Measurements from ENCODE around the gene NPR2. TPM values are rescaled to one million over a fixed set of nuclear protein-coding genes. Genes with fewer than 3 reads are reported as not detected.

NPR2 gene
- total RNA-seq, 4 donors from 2014 or later: 1.1 to 6.8 (median 4.9) TPM

DNA sequence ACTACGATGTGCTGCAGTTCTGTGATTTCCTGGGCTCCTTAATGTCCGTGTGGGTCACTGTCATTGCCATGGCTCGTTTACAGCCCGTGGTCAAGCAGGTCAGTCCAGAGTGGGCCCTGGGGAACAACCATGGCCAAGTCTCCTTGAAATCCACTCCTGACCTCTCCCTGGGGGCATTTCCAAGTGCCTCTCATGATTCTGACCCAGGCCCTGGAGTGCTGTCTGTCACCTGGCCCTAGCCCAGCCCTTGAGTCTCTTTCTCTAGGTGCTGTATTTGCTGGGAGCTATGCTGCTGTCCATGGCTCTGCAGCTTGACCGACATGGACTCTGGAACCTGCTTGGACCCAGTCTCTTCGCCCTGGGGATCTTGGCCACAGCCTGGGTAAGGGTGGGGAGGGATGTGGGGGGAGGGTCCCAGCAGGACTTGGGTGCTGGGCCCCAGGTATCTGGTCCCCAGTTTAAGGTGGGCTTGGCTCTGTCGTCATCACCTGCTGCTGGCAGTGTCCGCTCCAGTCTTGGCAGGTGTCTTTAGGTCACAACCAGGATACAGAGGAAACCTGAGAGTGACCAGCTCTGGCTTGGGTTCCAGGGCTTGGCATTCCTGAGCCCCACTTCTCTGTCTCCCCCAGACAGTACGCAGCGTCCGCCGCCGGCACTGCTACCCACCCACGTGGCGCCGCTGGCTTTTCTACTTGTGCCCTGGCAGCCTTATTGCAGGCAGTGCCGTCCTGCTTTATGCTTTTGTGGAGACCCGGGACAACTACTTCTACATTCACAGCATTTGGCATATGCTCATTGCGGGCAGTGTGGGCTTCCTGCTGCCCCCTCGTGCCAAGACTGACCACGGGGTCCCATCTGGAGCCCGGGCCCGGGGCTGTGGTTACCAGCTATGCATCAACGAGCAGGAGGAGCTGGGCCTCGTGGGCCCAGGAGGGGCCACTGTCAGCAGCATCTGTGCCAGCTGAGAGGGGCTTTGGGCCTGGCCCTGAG lies 61.8 kb downstream of the NPR2 start:
- Histone ChIP-seq H3K4me1 (no peaks in the 10 kb centered on the region), H3K36me3 (no peaks in the 10 kb centered on the region), H3K9me3 (no peaks in the 10 kb centered on the region), H3K4me3 (no peak overlapping the region), H3K27ac (no peak overlapping the region), H3K27me3 (no peaks in the 10 kb centered on the region)
- intact Hi-C loops (cut with DNase I; ENCODE audit: low total_unique reads) (no loop called here), in situ Hi-C loops (cut with MboI; ENCODE audit: low pct_ligation_motif_present in 1 of 4, low pct_unique_long_range_greater_than_20kb in 1 of 4, low sequenced_read_pairs in 3 of 4) (no loop called here)
- WGBS, 2 donors (ENCODE audit: low coverage in 1 of 2): 60 to 86% methylated on average over 1 to 22 of the region's 25 CpGs
- DNase-seq: no peak
- TF ChIP-seq, protein P1, sequence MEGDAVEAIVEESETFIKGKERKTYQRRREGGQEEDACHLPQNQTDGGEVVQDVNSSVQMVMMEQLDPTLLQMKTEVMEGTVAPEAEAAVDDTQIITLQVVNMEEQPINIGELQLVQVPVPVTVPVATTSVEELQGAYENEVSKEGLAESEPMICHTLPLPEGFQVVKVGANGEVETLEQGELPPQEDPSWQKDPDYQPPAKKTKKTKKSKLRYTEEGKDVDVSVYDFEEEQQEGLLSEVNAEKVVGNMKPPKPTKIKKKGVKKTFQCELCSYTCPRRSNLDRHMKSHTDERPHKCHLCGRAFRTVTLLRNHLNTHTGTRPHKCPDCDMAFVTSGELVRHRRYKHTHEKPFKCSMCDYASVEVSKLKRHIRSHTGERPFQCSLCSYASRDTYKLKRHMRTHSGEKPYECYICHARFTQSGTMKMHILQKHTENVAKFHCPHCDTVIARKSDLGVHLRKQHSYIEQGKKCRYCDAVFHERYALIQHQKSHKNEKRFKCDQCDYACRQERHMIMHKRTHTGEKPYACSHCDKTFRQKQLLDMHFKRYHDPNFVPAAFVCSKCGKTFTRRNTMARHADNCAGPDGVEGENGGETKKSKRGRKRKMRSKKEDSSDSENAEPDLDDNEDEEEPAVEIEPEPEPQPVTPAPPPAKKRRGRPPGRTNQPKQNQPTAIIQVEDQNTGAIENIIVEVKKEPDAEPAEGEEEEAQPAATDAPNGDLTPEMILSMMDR (IDR thresholded peaks at IDR 0.05): no peak
- TF ChIP-seq EP300 (IDR thresholded peaks at IDR 0.05; ENCODE audit: low read depth) (no peak), POLR2A (IDR thresholded peaks at IDR 0.05) (no peak), POLR2AphosphoS5 (IDR thresholded peaks at IDR 0.05) (no peak)

DNA sequence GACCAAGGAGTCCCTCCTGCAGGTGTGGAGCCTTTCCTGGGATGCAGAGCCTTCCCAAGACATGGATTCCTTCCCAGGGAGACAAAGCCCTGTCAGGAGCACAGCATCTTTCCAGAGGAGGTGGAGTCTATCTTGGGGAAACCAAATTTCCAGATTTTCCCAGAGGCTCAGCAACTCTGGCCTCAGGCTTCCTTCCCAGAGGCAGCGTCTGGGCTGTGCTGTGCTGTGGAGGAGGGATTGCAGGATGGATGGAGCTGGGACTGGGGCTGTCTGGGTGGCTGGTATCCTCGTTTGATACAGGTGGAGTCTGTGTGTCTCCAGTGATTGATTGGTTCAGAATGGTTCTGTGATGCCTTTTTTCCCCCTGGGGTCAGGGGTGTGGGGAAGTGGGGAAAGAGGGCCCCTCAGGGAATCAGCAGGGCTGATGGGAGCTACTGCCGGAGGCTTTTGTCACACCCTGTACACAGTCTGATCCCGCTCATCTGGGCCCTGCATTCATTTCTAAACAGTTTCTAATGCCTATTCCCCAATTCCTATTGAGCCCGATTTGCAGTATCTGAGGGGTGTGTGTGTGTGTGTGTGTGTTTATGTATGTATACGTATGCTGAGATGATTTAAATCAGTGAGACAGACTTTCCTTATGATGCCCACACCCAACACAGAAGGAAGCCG lies 62.8 kb downstream of the NPR2 start:
- intact Hi-C loops (cut with DNase I; ENCODE audit: low total_unique reads) (no loop called here), in situ Hi-C loops (cut with MboI; ENCODE audit: low pct_ligation_motif_present in 1 of 4, low pct_unique_long_range_greater_than_20kb in 1 of 4, low sequenced_read_pairs in 3 of 4) (no loop called here)
- WGBS, 2 donors (ENCODE audit: low coverage in 1 of 2): 75 to 83% methylated on average over 2 to 7 of the region's 7 CpGs
- Histone ChIP-seq H3K9me3 (no peaks in the 10 kb centered on the region), H3K4me3 (no peak overlapping the region), H3K27me3 (no peaks in the 10 kb centered on the region), H3K4me1 (no peaks in the 10 kb centered on the region), H3K27ac (no peak overlapping the region), H3K36me3 (no peaks in the 10 kb centered on the region)
- TF ChIP-seq, protein P1 (IDR thresholded peaks at IDR 0.05): no peak
- TF ChIP-seq EP300 (IDR thresholded peaks at IDR 0.05; ENCODE audit: low read depth) (no peak), POLR2A (IDR thresholded peaks at IDR 0.05) (no peak), POLR2AphosphoS5 (IDR thresholded peaks at IDR 0.05) (no peak)
- DNase-seq: no peak

DNA sequence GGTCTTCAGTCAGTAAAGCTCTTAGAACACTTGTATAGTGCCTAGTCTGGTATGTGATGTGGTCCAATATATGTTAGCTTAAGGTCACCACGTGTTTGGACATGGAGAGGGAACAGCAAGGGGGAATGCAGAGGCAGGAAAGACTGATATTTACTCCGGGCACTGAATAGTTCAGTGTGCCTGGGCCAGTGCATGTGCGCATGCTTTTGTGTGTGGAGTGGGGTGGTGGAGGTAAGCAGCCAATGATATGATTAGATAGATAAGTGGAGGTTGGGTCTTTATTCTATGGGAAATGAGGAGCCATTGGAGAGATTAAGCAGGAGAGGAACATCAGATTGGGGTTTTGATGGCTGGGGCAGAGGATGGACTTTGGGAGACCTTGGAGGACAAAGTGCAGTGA lies 64.8 kb downstream of the NPR2 start:
- intact Hi-C loops (cut with DNase I; ENCODE audit: low total_unique reads): no loop called here
- H3K36me3 ChIP-seq: no peaks in the 10 kb centered on the region
- peaks cover 6% of the 10 kb centered on the region for H3K27me3 ChIP-seq
- H3K9me3 ChIP-seq: no peaks in the 10 kb centered on the region
- no peak for DNase-seq
- no peaks in the 10 kb centered on the region for H3K4me1 ChIP-seq
- in situ Hi-C loops (cut with MboI; ENCODE audit: low pct_ligation_motif_present in 1 of 4, low pct_unique_long_range_greater_than_20kb in 1 of 4, low sequenced_read_pairs in 3 of 4): no loop called here
- H3K27ac ChIP-seq: no peak overlapping the region
- 75 to 84% methylated on average over 3 of the region's 3 CpGs for WGBS, 2 donors (ENCODE audit: low coverage in 1 of 2)
- no peak overlapping the region for H3K4me3 ChIP-seq
- no peak for TF ChIP-seq POLR2A (IDR thresholded peaks at IDR 0.05)
- TF ChIP-seq, protein P1 (IDR thresholded peaks at IDR 0.05): no peak
- no peak for TF ChIP-seq EP300 (IDR thresholded peaks at IDR 0.05; ENCODE audit: low read depth)
- TF ChIP-seq POLR2AphosphoS5 (IDR thresholded peaks at IDR 0.05): no peak

DNA sequence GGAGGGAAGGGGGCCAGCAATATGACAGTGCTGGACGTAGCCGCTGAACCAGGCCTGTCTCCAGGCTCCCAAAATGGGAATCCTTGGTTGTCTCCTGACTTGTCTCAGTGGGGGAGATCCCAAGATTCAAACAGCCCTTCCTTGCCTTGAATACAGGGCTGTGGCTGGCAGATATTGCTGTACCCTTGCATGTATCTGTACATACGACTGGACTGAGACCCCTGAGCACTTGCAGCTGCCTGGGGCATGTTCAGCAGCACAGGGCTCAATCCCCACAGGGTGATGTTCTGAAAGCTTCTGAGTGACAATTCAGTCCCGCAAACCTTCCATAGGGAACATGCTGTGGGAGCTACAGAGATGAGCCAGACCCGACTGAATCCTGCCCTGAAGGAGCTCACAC lies 65.5 kb downstream of the NPR2 start:
- Histone ChIP-seq H3K36me3 (no peaks in the 10 kb centered on the region), H3K4me1 (no peaks in the 10 kb centered on the region), H3K9me3 (no peaks in the 10 kb centered on the region), H3K4me3 (no peak overlapping the region), H3K27ac (no peak overlapping the region), H3K27me3 (peaks cover 11% of the 10 kb centered on the region)
- in situ Hi-C loops (cut with MboI; ENCODE audit: low pct_ligation_motif_present in 1 of 4, low pct_unique_long_range_greater_than_20kb in 1 of 4, low sequenced_read_pairs in 3 of 4): no loop called here
- no peak for DNase-seq
- TF ChIP-seq POLR2AphosphoS5 (IDR thresholded peaks at IDR 0.05): no peak
- no peak for TF ChIP-seq POLR2A (IDR thresholded peaks at IDR 0.05)
- no peak for TF ChIP-seq EP300 (IDR thresholded peaks at IDR 0.05; ENCODE audit: low read depth)
- TF ChIP-seq, protein P1 (IDR thresholded peaks at IDR 0.05): no peak
- 83% methylated on average over 5 of the region's 5 CpGs; no CpG with 5 or more reads in 1 of the 2 donors for WGBS, 2 donors (ENCODE audit: low coverage in 1 of 2)
- intact Hi-C loops (cut with DNase I; ENCODE audit: low total_unique reads): no loop called here

Measured in transverse colon (tissue), 4 donors.